NCI-H446 treated with DMSO at 0.1 percent for 48 hours (cell line): ENCODE data around the gene SEMA4F.

Source experiments
- DNase-seq: peaks from one replicate; lab custom pipeline; 2025; lab: John Stamatoyannopoulos, UW

The SEMA4F gene

DNA sequence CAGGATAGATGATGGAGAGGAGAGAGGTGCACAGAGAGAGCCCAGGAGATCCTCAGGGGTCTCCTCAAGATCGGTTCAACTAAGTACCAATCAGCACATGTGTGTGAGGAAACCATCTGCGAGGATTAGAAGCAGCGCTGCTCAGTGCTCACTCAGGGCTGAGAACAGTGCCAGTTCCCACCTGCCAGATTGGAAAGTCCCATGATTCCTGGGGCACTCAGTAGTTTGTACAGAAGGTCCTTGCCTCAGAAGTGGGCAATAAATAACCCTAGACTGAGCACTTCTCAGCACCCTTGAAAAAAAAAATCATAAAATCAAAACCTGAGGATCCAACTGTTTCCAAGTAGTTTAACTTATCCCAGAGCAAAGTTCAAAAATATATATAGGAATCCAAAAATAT lies 53.8 kb downstream of the SEMA4F start:
- no peak for DNase-seq

DNA sequence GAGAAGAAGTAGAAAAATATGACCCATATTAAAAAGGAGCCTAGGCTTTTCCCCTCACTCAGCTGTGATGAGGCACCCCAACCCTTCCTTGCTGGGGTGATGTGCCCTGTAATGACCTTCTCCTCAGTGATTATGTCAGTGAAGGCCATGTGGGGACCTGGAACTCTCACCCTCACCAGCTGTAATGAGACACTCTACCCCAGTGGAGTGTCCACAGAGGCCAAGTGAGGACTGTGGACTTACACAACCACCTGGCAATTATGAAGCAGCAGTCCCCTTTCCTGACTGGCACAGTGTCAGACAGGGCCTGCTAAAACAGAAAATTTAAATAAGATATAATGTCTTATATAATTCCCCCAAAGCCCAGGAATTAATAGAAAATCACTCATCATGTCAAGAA lies 54.2 kb downstream of the SEMA4F start:
- DNase-seq: no peak

DNA sequence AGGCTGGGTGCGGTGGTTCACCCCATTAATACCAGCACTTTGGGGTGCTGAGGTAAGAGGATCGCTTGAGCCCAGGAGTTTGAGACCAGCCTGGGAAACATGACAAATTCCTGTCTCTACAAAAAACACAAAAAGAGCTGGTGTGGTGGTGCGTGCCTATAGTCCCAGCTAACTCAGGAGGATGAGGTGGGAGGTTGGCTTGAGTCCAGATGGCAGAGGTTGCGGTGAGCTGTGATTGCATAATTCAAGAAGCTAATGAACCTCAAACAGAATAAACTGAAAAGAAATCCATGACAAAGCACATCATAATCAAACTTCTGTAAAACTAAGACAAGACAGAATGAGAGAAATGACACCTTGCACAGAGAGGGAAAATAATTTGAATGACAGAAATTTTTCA lies 54.8 kb downstream of the SEMA4F start:
- no peak for DNase-seq

DNA sequence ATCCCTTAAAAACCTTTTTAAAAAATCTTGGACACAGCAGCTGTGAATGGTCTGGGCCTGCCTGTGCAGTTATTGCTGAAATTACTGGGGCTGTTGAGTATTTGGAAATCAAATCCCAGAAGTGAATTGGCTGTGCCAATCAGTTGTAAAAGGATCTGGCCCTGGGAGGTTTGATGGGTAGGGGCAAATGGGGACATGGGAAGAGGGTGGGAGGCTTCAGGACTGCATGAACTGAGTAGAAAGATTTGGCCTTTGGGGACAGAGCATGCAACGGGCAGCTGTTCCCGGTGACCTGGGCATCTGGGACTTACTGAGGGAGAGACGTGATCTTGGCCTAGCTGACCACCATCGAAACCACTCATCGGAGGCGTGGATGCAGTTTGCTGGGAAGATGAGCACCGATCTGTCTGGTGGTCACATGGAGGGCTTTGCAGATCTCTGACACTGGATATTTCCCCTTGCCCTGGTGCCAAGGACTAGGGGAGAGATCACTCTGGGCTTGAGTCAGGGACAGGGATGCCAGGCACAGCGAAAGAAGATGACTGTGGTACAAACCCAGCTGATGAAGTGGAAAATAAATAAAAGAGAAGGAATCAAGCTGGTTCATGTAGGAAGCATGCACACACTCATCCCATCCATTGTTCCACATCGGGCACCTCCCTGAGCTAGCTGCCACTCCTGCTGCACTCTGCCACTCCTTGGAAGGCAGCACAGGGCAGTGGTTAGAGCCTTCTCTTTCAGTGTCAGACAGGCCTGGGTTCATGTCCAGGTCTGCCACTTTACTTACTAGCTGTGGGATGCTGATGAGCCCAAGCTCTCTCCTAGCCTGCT lies 58.4 kb downstream of the SEMA4F start:
- DNase-seq: no peak

DNA sequence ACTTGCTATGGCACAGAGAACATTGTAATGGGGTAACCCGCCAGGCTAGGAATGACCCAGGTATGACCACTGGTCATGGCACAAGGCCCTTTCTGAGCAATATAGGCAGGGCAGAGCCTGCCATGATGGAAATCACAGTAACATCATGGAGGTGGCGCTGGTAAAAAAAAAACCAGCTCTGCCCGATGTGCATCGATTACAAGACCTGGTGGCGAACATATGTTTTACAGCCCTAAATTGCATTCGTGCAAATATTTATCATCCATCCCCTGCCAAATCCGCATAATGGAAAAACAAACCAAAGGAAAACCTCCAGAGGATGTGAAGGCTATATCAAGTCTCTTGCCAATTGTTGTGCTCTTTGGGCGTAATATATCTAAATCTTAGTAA lies 60.6 kb downstream of the SEMA4F start:
- no peak for DNase-seq

DNA sequence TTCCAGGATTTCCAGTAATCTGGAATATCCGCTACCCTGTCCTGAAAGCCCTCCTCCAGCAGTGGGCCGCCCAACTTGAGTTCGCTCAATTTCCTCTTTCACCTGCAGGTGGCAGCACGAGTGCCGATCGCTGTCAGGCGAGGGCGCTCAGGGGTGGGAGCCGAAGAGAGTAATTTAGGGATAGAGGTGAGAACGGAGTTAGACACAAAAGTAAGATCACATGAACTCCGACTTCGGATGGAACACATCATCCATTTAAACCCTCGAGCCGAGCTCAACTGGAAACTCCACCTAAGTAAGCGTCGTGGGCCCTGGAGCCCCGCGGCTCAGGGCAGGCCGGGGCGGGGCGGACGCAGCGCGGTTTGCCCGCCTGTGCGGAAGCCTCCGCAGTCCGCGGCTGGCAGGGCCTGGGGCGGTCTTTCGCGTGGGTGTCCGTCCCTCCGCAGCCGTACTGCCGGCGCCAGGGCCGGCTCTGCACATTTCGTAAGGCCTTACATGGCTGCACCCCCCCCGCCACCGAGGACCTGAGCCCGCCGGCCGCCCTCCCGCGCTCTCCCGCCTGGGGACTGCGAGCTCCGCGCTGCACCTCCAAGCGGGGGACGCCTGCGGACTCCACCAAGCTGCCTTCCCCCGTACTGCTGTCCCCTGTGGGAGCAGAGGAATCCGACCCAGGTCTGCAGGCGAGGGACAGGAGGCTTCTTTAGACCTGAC lies 61.2 kb downstream of the SEMA4F start:
- peak; percentile 55 for DNase-seq

DNA sequence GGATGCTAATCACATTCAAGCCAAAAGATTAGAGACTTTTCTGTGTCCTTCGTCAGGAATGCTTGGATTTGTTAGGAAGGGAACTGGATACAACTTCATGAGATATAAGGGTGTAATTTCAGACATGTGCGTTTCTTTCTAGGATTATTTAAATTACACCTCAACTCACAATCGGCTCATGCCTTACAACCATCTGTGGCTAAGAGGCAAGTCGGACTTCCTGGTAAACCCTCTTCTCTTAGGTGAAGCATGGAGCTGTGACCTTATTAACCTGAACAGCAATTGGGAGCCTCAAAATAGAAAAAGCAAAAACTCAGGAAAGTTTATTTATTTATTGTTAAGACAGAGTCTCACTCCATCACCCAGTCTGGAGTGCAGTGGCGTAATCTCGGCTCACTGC lies 61.8 kb downstream of the SEMA4F start:
- no peak for DNase-seq

DNA sequence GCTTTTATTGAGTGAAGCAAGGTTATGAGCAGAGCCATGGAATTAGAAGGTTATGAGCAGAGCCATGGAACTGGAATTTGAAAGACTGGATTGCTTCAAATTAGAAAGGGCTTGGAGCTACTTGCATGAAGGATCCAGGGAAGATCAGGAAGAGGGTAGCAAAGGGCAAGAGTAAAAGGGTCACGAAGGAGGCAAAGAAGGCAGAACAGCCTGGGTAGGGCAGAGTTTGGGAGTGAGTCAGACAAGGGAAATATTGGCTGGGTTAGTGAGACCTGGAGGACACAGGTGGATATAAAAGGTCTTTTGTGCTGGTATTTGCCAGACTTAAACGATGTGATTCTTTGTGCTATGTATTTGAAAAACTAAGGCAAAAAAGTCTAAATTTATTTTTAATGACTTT lies 65.0 kb downstream of the SEMA4F start:
- DNase-seq: no peak

DNA sequence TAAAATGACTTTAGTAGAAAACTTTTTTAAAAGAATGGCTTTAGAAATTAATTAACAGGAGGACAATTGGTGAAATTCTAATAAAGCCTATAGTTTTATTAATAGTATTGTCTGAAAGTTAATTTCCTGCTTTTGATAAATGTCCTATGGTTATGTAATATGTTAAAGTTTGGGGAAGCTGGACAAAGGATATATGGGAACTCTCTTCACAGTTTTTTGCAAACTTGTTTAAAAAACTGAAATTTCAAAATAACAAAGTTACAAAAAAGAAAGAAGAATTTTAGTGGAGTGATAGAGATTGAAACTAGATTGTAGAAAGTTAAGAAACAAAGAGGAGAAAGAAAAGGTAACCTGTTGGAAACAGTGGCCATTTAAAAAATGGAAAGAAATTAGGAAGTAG lies 67.3 kb downstream of the SEMA4F start:
- no peak for DNase-seq

DNA sequence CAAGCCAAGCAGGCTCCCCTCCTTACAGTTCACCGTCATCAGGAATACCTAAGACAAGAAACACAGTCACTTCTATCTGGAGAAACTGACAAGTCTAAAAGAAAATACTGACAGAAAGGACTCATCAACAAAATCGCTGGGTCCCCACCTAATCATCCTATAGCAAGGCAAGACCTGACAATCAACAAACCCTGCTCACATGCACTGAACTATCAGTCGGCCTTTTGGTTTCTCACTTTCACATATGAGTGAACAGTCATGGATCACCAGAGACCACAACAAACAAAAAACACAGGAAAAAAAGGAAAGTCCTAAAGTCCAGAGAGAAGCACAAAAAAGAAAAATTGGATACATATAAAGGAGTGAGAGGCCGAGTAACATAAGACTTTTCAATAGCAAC lies 70.4 kb downstream of the SEMA4F start:
- no peak for DNase-seq

DNA sequence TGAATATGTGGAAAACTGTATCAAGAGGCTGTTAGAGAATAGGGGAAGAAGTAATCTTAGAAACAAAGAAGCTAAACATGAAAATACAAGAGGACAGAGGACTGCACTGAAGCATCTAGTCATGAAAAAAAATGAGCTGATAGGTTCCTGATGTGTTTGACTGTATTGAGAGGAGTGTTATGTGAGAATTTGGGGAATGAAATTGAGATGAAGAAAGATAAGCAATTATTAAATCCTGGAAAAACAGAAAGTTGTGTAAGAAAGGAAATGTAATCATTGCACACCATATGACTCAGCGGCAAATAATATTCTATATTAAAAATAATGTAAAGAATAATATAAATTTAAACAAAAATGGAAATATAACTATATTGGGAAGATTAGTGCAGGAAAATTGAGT lies 71.2 kb downstream of the SEMA4F start:
- no peak for DNase-seq

DNA sequence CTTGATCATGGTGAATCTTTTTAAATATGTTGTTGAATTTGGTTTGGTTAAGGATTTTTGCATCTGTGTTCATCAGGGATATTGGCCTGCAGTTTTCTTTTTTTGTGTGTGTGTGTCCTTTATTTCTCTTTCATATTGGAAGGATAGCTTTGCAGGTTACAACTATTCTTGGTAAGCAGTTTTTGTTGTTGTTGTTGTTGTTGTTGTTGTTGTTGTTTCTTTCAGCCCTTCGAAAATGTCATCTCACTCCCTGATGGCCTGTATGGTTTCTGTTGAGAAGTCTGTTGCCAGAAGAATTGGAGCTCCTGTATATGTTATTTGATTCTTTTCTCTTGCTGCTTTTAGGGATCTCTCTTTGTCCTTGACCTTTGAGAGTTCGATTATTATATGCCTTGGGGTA lies 74.8 kb downstream of the SEMA4F start:
- no peak for DNase-seq

DNA sequence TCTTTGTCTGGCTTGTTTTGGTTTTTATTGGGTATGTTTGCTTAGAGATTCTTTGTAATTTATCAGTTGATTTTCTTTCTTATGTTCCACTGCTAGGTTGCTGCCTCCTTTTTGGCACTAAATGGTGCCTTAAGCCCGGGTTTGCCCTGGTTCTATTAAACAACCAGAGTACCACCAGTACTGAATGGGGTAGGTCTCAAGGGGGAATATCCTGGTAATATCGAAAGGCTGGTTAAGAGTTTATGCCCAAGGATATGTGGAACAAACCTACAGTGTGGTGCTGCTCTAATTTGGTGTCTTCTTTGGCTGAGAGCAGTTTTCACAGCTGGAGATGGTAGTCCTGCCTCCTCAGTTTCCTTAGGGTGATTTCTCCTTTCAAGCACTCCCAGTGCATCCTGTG lies 76.5 kb downstream of the SEMA4F start:
- DNase-seq: no peak
